Glutamatergic neuron (in vitro differentiated cells): ENCODE results near the gene CHRNA7. TPM values are rescaled to one million over a fixed set of nuclear protein-coding genes. Genes with fewer than 3 reads are reported as not detected.

Experiments
- DNase-seq: peaks from one replicate; pipeline ENCODE4 v3.0.0; 2022
- H3K27ac Mint-ChIP-seq: one replicate; pipeline ENCODE4 v1.8.0; 2020; ENCODE audit warnings: mild to moderate bottlenecking, mixed read lengths, inconsistent platforms; ENCODE audit not compliant: unreplicated experiment
- H3K27me3 Mint-ChIP-seq: one replicate; pipeline ENCODE4 v1.8.0; 2020; ENCODE audit warnings: mild to moderate bottlenecking, moderate library complexity, mixed read lengths, inconsistent platforms; ENCODE audit not compliant: unreplicated experiment
- H3K36me3 Mint-ChIP-seq: one replicate; pipeline ENCODE4 v1.8.0; 2020; ENCODE audit warnings: mild to moderate bottlenecking, mixed read lengths, inconsistent platforms; ENCODE audit not compliant: unreplicated experiment
- H3K4me1 Mint-ChIP-seq: one replicate; pipeline ENCODE4 v1.8.0; 2020; ENCODE audit warnings: mild to moderate bottlenecking, low read depth, mixed read lengths, inconsistent platforms; ENCODE audit not compliant: unreplicated experiment
- H3K4me3 Mint-ChIP-seq: one replicate; pipeline ENCODE4 v1.8.0; 2020; ENCODE audit warnings: mild to moderate bottlenecking, mixed read lengths, inconsistent platforms; ENCODE audit not compliant: unreplicated experiment
- H3K9me3 Mint-ChIP-seq: one replicate; pipeline ENCODE4 v1.8.0; 2020; ENCODE audit warnings: mild to moderate bottlenecking, moderate library complexity, mixed read lengths, inconsistent platforms; ENCODE audit not compliant: unreplicated experiment
- total RNA-seq: library from RNA; stranded (reverse); fragmentation: NEBNext Ultra II Directional; extraction: Animal tissue kit (Norgen Biotek cat#: 25700); gene quantifications from one replicate; pipeline ENCODE4 v1.2.1, GENCODE V29; 2021; ENCODE audit not compliant: unreplicated experiment
- TF ChIP-seq, protein P1 (sequence below): fragments of 200-600 bp; sonication (generic); IDR thresholded peaks from one replicate; pipeline ENCODE4 v1.5.0; 2021; ENCODE audit not compliant: partially characterized antibody, unreplicated experiment

The CHRNA7 gene
- total RNA-seq, 1 donor from 2014 or later = 19.1 TPM

DNA sequence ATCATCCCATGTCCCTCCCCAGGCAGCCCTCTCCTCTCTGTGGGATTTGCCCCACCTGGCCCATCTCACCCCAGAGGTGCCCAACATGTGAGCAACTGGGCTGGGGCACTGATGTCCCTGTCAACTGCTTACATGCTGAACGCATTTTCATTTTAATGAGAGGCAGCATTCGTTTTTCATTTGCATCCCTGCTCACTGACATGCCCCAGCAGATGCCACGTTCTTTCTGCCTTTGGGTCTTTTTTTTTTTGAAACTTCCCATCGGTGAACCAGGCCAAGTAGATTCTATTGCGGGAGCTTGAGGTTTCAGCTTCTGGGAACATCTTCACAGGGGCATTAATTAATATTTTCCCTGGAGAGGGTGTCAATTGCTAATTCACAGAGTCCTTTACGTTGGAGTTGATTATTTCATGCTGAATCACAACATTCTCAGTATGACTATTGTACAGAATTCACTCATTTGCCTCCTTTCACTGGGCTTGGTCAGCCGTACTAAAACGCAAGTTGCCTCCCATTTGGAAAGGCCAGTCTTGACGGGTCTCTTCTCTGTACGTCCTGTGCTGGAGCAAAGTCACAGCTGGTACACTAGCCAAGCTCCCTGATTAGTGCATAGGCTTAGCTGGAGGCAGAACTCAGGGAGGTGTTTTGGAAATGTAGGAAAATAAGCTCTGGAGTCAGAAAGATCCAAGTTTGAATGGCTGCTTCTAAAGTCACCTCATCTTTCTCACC, 69.8 kb downstream of the CHRNA7 start:
- H3K36me3 Mint-ChIP-seq = peaks cover 17% of the 10 kb centered on the region
- TF ChIP-seq, protein P1, sequence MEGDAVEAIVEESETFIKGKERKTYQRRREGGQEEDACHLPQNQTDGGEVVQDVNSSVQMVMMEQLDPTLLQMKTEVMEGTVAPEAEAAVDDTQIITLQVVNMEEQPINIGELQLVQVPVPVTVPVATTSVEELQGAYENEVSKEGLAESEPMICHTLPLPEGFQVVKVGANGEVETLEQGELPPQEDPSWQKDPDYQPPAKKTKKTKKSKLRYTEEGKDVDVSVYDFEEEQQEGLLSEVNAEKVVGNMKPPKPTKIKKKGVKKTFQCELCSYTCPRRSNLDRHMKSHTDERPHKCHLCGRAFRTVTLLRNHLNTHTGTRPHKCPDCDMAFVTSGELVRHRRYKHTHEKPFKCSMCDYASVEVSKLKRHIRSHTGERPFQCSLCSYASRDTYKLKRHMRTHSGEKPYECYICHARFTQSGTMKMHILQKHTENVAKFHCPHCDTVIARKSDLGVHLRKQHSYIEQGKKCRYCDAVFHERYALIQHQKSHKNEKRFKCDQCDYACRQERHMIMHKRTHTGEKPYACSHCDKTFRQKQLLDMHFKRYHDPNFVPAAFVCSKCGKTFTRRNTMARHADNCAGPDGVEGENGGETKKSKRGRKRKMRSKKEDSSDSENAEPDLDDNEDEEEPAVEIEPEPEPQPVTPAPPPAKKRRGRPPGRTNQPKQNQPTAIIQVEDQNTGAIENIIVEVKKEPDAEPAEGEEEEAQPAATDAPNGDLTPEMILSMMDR = no peak
- peaks cover 13% of the 10 kb centered on the region for H3K27me3 Mint-ChIP-seq
- DNase-seq = no peak
- peaks cover 53% of the 10 kb centered on the region for H3K4me1 Mint-ChIP-seq
- H3K27ac Mint-ChIP-seq = peak overlapping the region; percentile 84
- peaks cover 25% of the 10 kb centered on the region for H3K9me3 Mint-ChIP-seq
- peak overlapping the region; percentile 43 for H3K4me3 Mint-ChIP-seq

- H3K4me3 Mint-ChIP-seq = no peak overlapping the region
- no peak overlapping the region for H3K27ac Mint-ChIP-seq
- no peak for DNase-seq
- peaks cover 9% of the 10 kb centered on the region for H3K9me3 Mint-ChIP-seq
- H3K27me3 Mint-ChIP-seq = no peaks in the 10 kb centered on the region
- TF ChIP-seq, protein P1 = no peak
- H3K4me1 Mint-ChIP-seq = peaks cover 32% of the 10 kb centered on the region
- peaks cover 14% of the 10 kb centered on the region for H3K36me3 Mint-ChIP-seq
Observed at GRCh38 chr15:32104061-32104995, 74.0 kb downstream of the CHRNA7 start.

DNA sequence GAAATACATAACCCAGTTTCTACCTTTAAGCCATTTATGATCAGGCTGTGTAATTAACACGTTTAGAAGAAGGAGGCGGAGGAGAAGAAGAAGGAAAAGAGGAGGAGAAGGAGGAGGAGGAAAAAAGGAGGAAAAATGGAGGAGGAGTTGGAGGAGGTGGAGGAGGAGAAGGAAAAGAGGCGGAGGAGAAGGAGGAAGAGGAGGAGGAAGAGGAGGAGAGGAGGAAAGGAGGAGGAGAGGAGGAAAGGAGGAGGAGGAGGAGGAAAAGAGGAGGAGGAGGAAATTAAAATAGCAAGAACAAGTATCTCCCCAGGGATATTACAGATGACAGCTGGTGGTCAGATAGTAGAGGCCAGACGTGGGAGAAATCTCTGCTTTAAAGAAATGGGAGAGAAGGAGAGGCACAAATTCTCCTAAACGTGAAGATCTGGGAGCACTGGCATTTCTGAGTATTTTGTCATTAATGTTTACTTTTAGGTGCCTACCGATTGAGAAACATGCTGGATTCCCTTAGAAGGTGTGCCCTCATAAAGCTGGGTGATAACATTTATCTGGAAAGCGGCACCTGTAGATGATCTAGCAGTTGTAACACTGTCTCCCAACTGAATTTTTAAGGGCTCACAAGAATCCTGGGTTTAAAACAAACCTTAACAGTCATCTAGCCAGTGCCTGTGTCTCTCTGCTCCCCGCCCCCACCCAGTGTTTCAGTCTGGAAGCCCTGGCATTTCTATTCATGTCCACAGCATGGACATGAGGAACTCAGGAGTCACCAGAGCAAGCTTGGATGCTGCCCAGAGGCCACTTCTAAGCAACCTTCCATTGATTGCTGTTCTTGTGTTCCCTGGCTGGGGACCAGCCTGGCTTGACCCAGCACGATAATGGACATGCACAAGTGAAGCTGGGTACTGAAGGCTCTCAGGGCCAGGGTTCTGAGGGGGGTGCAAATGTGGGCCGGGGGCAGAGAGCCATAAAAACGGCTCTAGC, 75.2 kb downstream of the CHRNA7 start:
- peaks cover 25% of the 10 kb centered on the region for H3K4me1 Mint-ChIP-seq
- no peak for DNase-seq
- peak overlapping the region; percentile 16 for H3K4me3 Mint-ChIP-seq
- H3K9me3 Mint-ChIP-seq = peaks cover 9% of the 10 kb centered on the region
- no peaks in the 10 kb centered on the region for H3K27me3 Mint-ChIP-seq
- TF ChIP-seq, protein P1 = no peak
- H3K27ac Mint-ChIP-seq = no peak overlapping the region
- peaks cover 14% of the 10 kb centered on the region for H3K36me3 Mint-ChIP-seq

GRCh38 chr15:32106401-32107381, 76.4 kb downstream of the CHRNA7 start:
- TF ChIP-seq, protein P1 = no peak
- peaks cover 18% of the 10 kb centered on the region for H3K4me1 Mint-ChIP-seq
- peaks cover 14% of the 10 kb centered on the region for H3K36me3 Mint-ChIP-seq
- H3K4me3 Mint-ChIP-seq = no peak overlapping the region
- no peak overlapping the region for H3K27ac Mint-ChIP-seq
- peaks cover 7% of the 10 kb centered on the region for H3K9me3 Mint-ChIP-seq
- DNase-seq = no peak
- H3K27me3 Mint-ChIP-seq = no peaks in the 10 kb centered on the region
